ENCODE results near the gene CACNA1E. TPM values are rescaled to one million over a fixed set of nuclear protein-coding genes. Genes with fewer than 3 reads are reported as not detected.

CACNA1E gene
- total and polyA plus RNA-seq, 2 of the 4 experiments (the other 2 are of a cell fraction): not detected

DNA sequence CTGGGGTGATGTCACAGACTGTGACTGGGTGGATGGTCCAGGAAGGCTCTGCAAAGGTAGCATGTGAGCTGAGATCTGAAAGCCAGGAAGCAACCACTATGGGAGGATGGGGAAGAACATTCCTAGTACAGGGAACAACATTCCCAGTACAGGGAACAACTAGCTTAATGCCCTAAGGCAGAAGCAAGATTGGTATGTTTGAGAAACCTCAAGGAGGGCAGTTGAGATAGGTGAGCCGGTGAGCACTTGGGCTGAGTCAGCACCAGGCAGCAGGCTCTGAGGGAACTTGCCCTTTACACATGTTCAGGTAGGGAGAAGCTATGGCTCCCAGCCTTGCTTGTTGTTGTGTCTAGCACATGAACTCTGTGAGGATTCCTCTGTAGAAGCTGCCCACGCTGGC lies 24.2 kb upstream of the CACNA1E start:
- no peaks in the 10 kb centered on the region for H3K36me3 ChIP-seq (ENCODE audit: control insufficient read depth, insufficient read depth, low read length)
- no peak overlapping the region for H3K9ac ChIP-seq (ENCODE audit: low read depth, low read length)
- H4K8ac ChIP-seq (ENCODE audit: low read depth in 2 of 2, low read length in 2 of 2): no peak overlapping the region
- no peak overlapping the region for H3K4me2 ChIP-seq (ENCODE audit: low read depth, low read length)
- no peak overlapping the region for H3K56ac ChIP-seq (ENCODE audit: extremely low read depth, insufficient read depth, low read length)
- no CpG with 5 or more reads among the region's 2 CpGs for WGBS, 2 experiments (ENCODE audit: extremely low coverage in 2 of 2, insufficient read length in 1 of 2)
- no peak overlapping the region for H2BK20ac ChIP-seq (ENCODE audit: low read depth, low read length)
- no peak overlapping the region for H2BK120ac ChIP-seq (ENCODE audit: low read depth, low read length)
- no peak overlapping the region for H3K18ac ChIP-seq (ENCODE audit: low read depth, low read length)
- H3K4me1 ChIP-seq (ENCODE audit: control insufficient read depth, insufficient read depth, low read length): no peaks in the 10 kb centered on the region
- no peaks in the 10 kb centered on the region for H3K79me1 ChIP-seq (ENCODE audit: low read depth in 1 of 2, low read length in 2 of 2)
- no peaks in the 10 kb centered on the region for H3K9me1 ChIP-seq (ENCODE audit: insufficient read depth, low read length)
- ATAC-seq (ENCODE audit: low read depth): no peak
- intact Hi-C loops (cut with micrococcal nuclease): no loop called here
- CTCF ChIA-PET: no interaction called here
- no peak overlapping the region for H3K14ac ChIP-seq (replicated peaks; ENCODE audit: low read depth, low read length)
- no peaks in the 10 kb centered on the region for H3K27me3 ChIP-seq (ENCODE audit: control insufficient read depth, insufficient read depth, low read length)
- no TSS peak for BruUV-seq (replicated peaks)
- no peak overlapping the region for H3K4me3 ChIP-seq (ENCODE audit: insufficient read depth, low read depth, low read length)
- H2AK5ac ChIP-seq (ENCODE audit: low read depth, low read length): no peak overlapping the region
- TF ChIP-seq FOS (IDR thresholded peaks at IDR 0.05; ENCODE audit: low read depth, low read length): no peak
- TF ChIP-seq POLR2A (IDR thresholded peaks at IDR 0.05; ENCODE audit: low read depth, low read length): no peak
- TF ChIP-seq RCOR1 (IDR thresholded peaks at IDR 0.05; ENCODE audit: insufficient replicate concordance, low read length): no peak
- TF ChIP-seq, protein P1, sequence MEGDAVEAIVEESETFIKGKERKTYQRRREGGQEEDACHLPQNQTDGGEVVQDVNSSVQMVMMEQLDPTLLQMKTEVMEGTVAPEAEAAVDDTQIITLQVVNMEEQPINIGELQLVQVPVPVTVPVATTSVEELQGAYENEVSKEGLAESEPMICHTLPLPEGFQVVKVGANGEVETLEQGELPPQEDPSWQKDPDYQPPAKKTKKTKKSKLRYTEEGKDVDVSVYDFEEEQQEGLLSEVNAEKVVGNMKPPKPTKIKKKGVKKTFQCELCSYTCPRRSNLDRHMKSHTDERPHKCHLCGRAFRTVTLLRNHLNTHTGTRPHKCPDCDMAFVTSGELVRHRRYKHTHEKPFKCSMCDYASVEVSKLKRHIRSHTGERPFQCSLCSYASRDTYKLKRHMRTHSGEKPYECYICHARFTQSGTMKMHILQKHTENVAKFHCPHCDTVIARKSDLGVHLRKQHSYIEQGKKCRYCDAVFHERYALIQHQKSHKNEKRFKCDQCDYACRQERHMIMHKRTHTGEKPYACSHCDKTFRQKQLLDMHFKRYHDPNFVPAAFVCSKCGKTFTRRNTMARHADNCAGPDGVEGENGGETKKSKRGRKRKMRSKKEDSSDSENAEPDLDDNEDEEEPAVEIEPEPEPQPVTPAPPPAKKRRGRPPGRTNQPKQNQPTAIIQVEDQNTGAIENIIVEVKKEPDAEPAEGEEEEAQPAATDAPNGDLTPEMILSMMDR (conservative IDR thresholded peaks at IDR 0.05; ENCODE audit: low read depth, low read length): no peak
- TF ChIP-seq SMC3 (IDR thresholded peaks at IDR 0.05; ENCODE audit: low read depth, low read length): no peak
- TF ChIP-seq, protein P2, sequence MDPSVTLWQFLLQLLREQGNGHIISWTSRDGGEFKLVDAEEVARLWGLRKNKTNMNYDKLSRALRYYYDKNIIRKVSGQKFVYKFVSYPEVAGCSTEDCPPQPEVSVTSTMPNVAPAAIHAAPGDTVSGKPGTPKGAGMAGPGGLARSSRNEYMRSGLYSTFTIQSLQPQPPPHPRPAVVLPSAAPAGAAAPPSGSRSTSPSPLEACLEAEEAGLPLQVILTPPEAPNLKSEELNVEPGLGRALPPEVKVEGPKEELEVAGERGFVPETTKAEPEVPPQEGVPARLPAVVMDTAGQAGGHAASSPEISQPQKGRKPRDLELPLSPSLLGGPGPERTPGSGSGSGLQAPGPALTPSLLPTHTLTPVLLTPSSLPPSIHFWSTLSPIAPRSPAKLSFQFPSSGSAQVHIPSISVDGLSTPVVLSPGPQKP (IDR thresholded peaks at IDR 0.05; ENCODE audit: borderline replicate concordance, low read depth, low read length): no peak
- TF ChIP-seq RAD21 (IDR thresholded peaks at IDR 0.05; ENCODE audit: low read length): no peak
- no peak for TF ChIP-seq MAFK (IDR thresholded peaks at IDR 0.05; ENCODE audit: low read depth, low read length)
- no peak for TF ChIP-seq CEBPB (IDR thresholded peaks at IDR 0.05; ENCODE audit: low read depth, low read length)
- no peak for TF ChIP-seq MAZ (IDR thresholded peaks at IDR 0.05; ENCODE audit: borderline replicate concordance, low read depth, low read length)
- TF ChIP-seq RFX5 (IDR thresholded peaks at IDR 0.05; ENCODE audit: low read depth, low read length): no peak
- TF ChIP-seq CHD1 (IDR thresholded peaks at IDR 0.05; ENCODE audit: low read depth, low read length): no peak
- TF ChIP-seq BHLHE40 (IDR thresholded peaks at IDR 0.05; ENCODE audit: low read depth, low read length): no peak
- no peak overlapping the region for H2AFZ ChIP-seq (replicated peaks; ENCODE audit: low read length, poor library complexity)
- in situ Hi-C loops (cut with MboI; ENCODE audit: low sequenced_read_pairs): no loop called here
- no peak overlapping the region for H3K27ac ChIP-seq (ENCODE audit: insufficient read depth, low read length)
- no peak overlapping the region for H3K4ac ChIP-seq (ENCODE audit: low read depth, low read length)
- H2BK5ac ChIP-seq (ENCODE audit: low read depth, low read length, poor library complexity, severe bottlenecking): no peak overlapping the region
- no peak overlapping the region for H3K23ac ChIP-seq (ENCODE audit: low read depth, low read length)
- dilution Hi-C loops (cut with HindIII; ENCODE audit: low sequenced_read_pairs, unreplicated experiment): no loop called here
- DNase-seq: no peak
- H4K91ac ChIP-seq (ENCODE audit: insufficient read depth, low read depth, low read length): no peak overlapping the region
- POLR2A ChIA-PET (ENCODE audit: unreplicated experiment): no interaction called here
- H3K9me3 ChIP-seq (ENCODE audit: control insufficient read depth, insufficient read depth, low read length): no peaks in the 10 kb centered on the region
- no peaks in the 10 kb centered on the region for H4K20me1 ChIP-seq (ENCODE audit: insufficient read depth, low read length)
- H4K5ac ChIP-seq (ENCODE audit: low read depth, low read length): no peak overlapping the region
- H2AK9ac ChIP-seq (replicated peaks; ENCODE audit: low read depth, low read length, poor library complexity): no peak overlapping the region
- no peak overlapping the region for H2BK15ac ChIP-seq (ENCODE audit: low read depth, low read length)

Data from IMR-90 (cell line).